ENCODE measurements around the gene ADGRF4. TPM values are rescaled to one million over a fixed set of nuclear protein-coding genes. Genes with fewer than 3 reads are reported as not detected.
A peak's percentile ranks its signal among the peaks of the same experiment; 100 is the strongest.

The ADGRF4 gene
- total and polyA plus RNA-seq, 8 donors: 0.02 TPM; not detected in 7

DNA sequence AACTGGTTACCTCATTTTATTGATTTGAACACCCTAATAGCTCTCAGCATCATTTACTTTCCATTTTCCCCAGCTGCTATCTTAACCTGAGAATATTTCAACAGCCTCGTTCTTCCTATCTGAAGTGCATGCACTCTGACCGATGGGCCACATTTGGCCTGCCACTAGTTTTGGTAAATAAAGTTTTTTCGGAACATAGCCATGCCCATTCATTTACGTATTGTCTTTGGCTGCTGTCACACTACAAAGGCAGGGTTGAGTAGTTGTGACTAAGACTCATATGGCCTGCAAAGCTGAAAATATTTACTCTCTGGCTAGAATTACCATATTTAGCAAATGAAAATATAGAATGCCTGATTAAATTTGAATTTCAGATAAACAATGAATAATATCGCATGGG is 10.8 kb downstream of the ADGRF4 start:
- DNase-seq (no peak), ATAC-seq (peak in 2 of 4 donors; percentile 26 to 35), FAIRE-seq (no peak)
- TF ChIP-seq, protein P1, sequence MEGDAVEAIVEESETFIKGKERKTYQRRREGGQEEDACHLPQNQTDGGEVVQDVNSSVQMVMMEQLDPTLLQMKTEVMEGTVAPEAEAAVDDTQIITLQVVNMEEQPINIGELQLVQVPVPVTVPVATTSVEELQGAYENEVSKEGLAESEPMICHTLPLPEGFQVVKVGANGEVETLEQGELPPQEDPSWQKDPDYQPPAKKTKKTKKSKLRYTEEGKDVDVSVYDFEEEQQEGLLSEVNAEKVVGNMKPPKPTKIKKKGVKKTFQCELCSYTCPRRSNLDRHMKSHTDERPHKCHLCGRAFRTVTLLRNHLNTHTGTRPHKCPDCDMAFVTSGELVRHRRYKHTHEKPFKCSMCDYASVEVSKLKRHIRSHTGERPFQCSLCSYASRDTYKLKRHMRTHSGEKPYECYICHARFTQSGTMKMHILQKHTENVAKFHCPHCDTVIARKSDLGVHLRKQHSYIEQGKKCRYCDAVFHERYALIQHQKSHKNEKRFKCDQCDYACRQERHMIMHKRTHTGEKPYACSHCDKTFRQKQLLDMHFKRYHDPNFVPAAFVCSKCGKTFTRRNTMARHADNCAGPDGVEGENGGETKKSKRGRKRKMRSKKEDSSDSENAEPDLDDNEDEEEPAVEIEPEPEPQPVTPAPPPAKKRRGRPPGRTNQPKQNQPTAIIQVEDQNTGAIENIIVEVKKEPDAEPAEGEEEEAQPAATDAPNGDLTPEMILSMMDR (IDR thresholded peaks at IDR 0.05): no peak
- H3K4me3 ChIP-seq: no peak overlapping the region
- intact Hi-C loops (cut with DNase I): no loop called here
- H3K27me3 ChIP-seq: no peaks in the 10 kb centered on the region
- H3K36me3 ChIP-seq: no peaks in the 10 kb centered on the region
- no peaks in the 10 kb centered on the region for H3K9me3 ChIP-seq
- no peak overlapping the region for H3K27ac ChIP-seq
- H3K4me1 ChIP-seq: no peaks in the 10 kb centered on the region
- 55 to 64% methylated on average over 5 of the region's 5 CpGs for WGBS, 2 donors

DNA sequence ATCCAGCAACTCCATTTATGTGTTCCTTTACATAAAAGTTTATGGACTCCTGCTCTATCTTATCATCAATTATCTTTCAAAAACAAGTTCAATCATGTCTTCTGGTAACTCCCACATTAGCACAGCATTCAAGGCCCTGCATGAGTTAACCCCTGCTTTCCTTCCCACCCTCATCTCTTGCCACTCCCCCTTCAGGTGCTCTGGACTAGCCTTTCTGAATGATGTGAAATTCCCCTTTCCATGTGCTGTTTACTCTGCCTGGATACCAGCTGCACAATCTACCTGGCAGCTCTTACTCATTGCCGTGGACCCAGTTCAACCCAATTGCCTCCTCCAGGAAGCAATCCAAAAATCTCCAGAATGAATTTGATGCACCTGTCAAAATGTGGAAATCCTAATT is 11.9 kb downstream of the ADGRF4 start:
- FAIRE-seq (no peak), DNase-seq (peak in 1 of 6 donors; percentile 7), ATAC-seq (peak in 1 of 4 donors; percentile 47)
- no peak overlapping the region for H3K4me3 ChIP-seq
- no peaks in the 10 kb centered on the region for H3K36me3 ChIP-seq
- WGBS, 2 donors: 17 to 26% methylated on average over 1 of the region's 1 CpG
- no peak overlapping the region for H3K27ac ChIP-seq
- TF ChIP-seq, protein P1 (IDR thresholded peaks at IDR 0.05): no peak
- no peaks in the 10 kb centered on the region for H3K9me3 ChIP-seq
- no peaks in the 10 kb centered on the region for H3K27me3 ChIP-seq
- no peaks in the 10 kb centered on the region for H3K4me1 ChIP-seq
- intact Hi-C loops (cut with DNase I): no loop called here

DNA sequence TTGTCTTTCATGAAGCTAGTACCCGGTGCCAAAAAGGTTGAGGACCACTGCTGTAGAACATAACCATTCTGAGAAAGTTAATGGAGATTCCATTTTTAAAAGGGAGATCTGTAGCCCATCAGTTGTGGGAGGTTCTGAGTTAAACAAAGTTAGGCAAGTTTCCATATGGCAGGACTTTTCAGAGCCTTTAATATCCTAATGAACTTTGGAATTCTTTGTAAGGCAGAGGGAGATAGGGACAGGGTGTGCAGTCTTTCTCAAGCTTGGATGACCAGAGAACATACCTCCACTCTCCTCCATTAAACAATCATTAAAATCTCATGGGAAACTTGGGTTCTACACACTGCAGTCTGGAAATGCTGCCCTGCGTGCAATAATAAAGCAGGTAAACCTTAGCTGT is 14.8 kb downstream of the ADGRF4 start:
- TF ChIP-seq, protein P1 (IDR thresholded peaks at IDR 0.05): no peak
- H3K4me3 ChIP-seq: no peak overlapping the region
- H3K9me3 ChIP-seq: no peaks in the 10 kb centered on the region
- ATAC-seq (no peak), DNase-seq (no peak), FAIRE-seq (no peak)
- H3K4me1 ChIP-seq: no peaks in the 10 kb centered on the region
- WGBS, 2 donors: 87 to 96% methylated on average over 2 of the region's 2 CpGs
- intact Hi-C loops (cut with DNase I): no loop called here
- no peaks in the 10 kb centered on the region for H3K27me3 ChIP-seq
- H3K36me3 ChIP-seq: no peaks in the 10 kb centered on the region
- no peak overlapping the region for H3K27ac ChIP-seq

DNA sequence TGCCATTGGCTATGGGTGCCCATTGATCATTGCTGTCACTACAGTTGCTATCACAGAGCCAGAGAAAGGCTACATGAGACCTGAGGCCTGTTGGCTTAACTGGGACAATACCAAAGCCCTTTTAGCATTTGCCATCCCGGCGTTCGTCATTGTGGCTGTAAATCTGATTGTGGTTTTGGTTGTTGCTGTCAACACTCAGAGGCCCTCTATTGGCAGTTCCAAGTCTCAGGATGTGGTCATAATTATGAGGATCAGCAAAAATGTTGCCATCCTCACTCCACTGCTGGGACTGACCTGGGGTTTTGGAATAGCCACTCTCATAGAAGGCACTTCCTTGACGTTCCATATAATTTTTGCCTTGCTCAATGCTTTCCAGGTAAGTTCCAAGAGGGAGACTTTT is 16.4 kb downstream of the ADGRF4 start:
- H3K27ac ChIP-seq: no peak overlapping the region
- H3K27me3 ChIP-seq: no peaks in the 10 kb centered on the region
- WGBS, 2 donors: 82 to 95% methylated on average over 4 of the region's 4 CpGs
- intact Hi-C loops (cut with DNase I): no loop called here
- TF ChIP-seq, protein P1 (IDR thresholded peaks at IDR 0.05): no peak
- H3K4me3 ChIP-seq: no peak overlapping the region
- FAIRE-seq (no peak), DNase-seq (no peak), ATAC-seq (no peak)
- no peaks in the 10 kb centered on the region for H3K36me3 ChIP-seq
- H3K9me3 ChIP-seq: no peaks in the 10 kb centered on the region
- no peaks in the 10 kb centered on the region for H3K4me1 ChIP-seq

DNA sequence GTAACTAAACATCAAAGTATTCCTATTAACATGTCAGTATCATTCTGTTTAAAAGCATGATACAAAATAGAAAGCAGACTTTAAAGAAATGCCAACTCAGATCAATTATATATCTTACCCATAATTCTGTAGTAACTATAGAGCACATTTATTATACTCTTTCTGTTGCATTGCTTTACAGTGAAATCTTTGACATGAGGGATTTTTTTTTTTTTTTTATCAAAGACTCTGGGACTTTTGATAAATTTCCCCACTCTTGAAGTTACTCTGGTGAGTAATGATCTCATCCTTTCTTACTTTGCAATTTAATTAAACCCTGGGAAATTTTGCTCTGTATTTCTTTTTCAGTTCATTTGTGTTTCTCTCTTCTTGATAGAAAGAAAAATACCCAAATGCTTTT is 17.4 kb downstream of the ADGRF4 start:
- ATAC-seq (no peak), DNase-seq (no peak), FAIRE-seq (no peak)
- intact Hi-C loops (cut with DNase I): no loop called here
- Histone ChIP-seq H3K4me1 (no peaks in the 10 kb centered on the region), H3K9me3 (no peaks in the 10 kb centered on the region), H3K27me3 (no peaks in the 10 kb centered on the region), H3K36me3 (no peaks in the 10 kb centered on the region), H3K27ac (no peak overlapping the region), H3K4me3 (no peak overlapping the region)
- TF ChIP-seq, protein P1 (IDR thresholded peaks at IDR 0.05): no peak

Measured in pancreas (tissue), 10 donors.